Peyer's patch (tissue), 4 donors: ENCODE measurements around the gene PSMA2. TPM values are rescaled to one million over a fixed set of nuclear protein-coding genes. Genes with fewer than 3 reads are reported as not detected.

Experiments used
- DNase-seq, 3 donors: peaks; one replicate each; pipeline ENCODE4 v3.0.0-alpha.2; 2017 to 2019
- H3K27ac ChIP-seq, 4 donors: fragments of 200-600 bp; sonication (generic); one replicate each; pipeline ENCODE4 v1.5.1; 2016 to 2019
- H3K27me3 ChIP-seq, 2 donors: fragments of 200-600 bp; sonication (generic); one replicate each; pipeline ENCODE4 v1.5.1; 2019
- H3K36me3 ChIP-seq, 3 donors: fragments of 200-600 bp; sonication (generic); one replicate each; pipeline ENCODE4 v1.5.1; 2016 to 2019
- H3K4me1 ChIP-seq, 4 donors: fragments of 200-600 bp; sonication (generic); one replicate each; pipeline ENCODE4 v1.5.1; 2016 to 2019
- H3K4me3 ChIP-seq, 4 donors: fragments of 200-600 bp; sonication (generic); 1 replicate in 3 of 4; 2 replicates in 1 of 4; pipeline ENCODE4 v1.5.1; 2016 to 2019; ENCODE audit warnings: mild to moderate bottlenecking in 1 of 4
- H3K9me3 ChIP-seq, 4 donors: fragments of 200-600 bp; sonication (generic); one replicate each; pipeline ENCODE4 v1.5.1; 2016 to 2019; ENCODE audit warnings: mild to moderate bottlenecking in 1 of 4
- POLR2A ChIP-seq, 2 donors: fragments of 450-650 bp; IDR thresholded peaks; one replicate each; pipeline ENCODE4 v1.5.1; 2017; ENCODE audit warnings: antibody characterized with exemption in 2 of 2, mild to moderate bottlenecking in 2 of 2, moderate library complexity in 2 of 2
- total RNA-seq, 4 donors: library from RNA; depleted of rRNA; stranded (reverse); fragments of >200 nt; gene quantifications; one replicate each; pipeline ENCODE4 v1.1.0, GENCODE V29; 2016
- TF ChIP-seq, protein P1 (sequence below), 6 experiments: fragments of 450-650 bp in 4 of 6; fragments of 200-600 bp in 2 of 6; sonication (generic) in 1 of 6; IDR thresholded peaks; one replicate each; pipeline ENCODE4 v1.5.1; 2017 to 2019; ENCODE audit warnings: antibody characterized with exemption in 6 of 6, mild to moderate bottlenecking in 3 of 6, moderate library complexity in 1 of 6

PSMA2 gene
- total RNA-seq, 4 donors from 2014 or later: 28.1 to 66.8 (median 55.8) TPM

- H3K36me3 ChIP-seq: no peaks in the 10 kb centered on the region
- H3K27ac ChIP-seq: no peak overlapping the region
- H3K9me3 ChIP-seq: no peaks in the 10 kb centered on the region
- H3K4me1 ChIP-seq: peaks cover 0 to 6% (median 0%) of the 10 kb centered on the region in 4 donors
- H3K4me3 ChIP-seq: no peak overlapping the region
- DNase-seq: peak in 1 of 3 donors; percentile 25
- H3K27me3 ChIP-seq: no peaks in the 10 kb centered on the region
- TF ChIP-seq, protein P1, sequence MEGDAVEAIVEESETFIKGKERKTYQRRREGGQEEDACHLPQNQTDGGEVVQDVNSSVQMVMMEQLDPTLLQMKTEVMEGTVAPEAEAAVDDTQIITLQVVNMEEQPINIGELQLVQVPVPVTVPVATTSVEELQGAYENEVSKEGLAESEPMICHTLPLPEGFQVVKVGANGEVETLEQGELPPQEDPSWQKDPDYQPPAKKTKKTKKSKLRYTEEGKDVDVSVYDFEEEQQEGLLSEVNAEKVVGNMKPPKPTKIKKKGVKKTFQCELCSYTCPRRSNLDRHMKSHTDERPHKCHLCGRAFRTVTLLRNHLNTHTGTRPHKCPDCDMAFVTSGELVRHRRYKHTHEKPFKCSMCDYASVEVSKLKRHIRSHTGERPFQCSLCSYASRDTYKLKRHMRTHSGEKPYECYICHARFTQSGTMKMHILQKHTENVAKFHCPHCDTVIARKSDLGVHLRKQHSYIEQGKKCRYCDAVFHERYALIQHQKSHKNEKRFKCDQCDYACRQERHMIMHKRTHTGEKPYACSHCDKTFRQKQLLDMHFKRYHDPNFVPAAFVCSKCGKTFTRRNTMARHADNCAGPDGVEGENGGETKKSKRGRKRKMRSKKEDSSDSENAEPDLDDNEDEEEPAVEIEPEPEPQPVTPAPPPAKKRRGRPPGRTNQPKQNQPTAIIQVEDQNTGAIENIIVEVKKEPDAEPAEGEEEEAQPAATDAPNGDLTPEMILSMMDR (IDR thresholded peaks at IDR 0.05): no peak
- no peak for TF ChIP-seq POLR2A (IDR thresholded peaks at IDR 0.05)
These were observed 48.0 kb downstream of the PSMA2 start for GRCh38 chr7:42883950-42884349.

DNA sequence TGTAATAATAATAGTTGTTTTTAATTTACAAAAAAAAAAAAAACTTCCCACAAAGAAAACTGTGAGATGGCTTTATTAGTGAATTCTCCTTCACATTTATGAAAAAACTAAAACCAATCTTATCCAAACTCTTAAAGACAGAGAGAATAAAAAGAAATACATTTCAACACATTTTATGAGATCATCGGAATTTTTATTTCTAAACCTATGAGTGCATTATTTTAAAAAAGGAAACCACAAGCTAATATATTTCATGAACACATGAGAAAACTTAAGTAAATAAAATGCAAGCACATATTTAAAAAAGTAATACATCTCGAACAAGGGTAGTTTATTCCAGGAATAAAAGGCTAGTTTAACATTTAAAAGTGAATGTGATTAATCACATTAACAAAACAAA lies 51.6 kb downstream of the PSMA2 start:
- Histone ChIP-seq H3K4me3 (no peak overlapping the region), H3K27me3 (no peaks in the 10 kb centered on the region), H3K36me3 (no peaks in the 10 kb centered on the region), H3K4me1 (no peaks in the 10 kb centered on the region), H3K9me3 (no peaks in the 10 kb centered on the region), H3K27ac (no peak overlapping the region)
- no peak for DNase-seq
- TF ChIP-seq, protein P1 (IDR thresholded peaks at IDR 0.05): no peak
- no peak for TF ChIP-seq POLR2A (IDR thresholded peaks at IDR 0.05)

- Histone ChIP-seq H3K36me3 (no peaks in the 10 kb centered on the region), H3K4me1 (no peaks in the 10 kb centered on the region), H3K9me3 (no peaks in the 10 kb centered on the region), H3K27me3 (no peaks in the 10 kb centered on the region), H3K27ac (no peak overlapping the region), H3K4me3 (no peak overlapping the region)
- no peak for TF ChIP-seq POLR2A (IDR thresholded peaks at IDR 0.05)
- TF ChIP-seq, protein P1 (IDR thresholded peaks at IDR 0.05): no peak
- no peak for DNase-seq
These were observed 53.7 kb downstream of the PSMA2 start for GRCh38 chr7:42878303-42878702.

DNA sequence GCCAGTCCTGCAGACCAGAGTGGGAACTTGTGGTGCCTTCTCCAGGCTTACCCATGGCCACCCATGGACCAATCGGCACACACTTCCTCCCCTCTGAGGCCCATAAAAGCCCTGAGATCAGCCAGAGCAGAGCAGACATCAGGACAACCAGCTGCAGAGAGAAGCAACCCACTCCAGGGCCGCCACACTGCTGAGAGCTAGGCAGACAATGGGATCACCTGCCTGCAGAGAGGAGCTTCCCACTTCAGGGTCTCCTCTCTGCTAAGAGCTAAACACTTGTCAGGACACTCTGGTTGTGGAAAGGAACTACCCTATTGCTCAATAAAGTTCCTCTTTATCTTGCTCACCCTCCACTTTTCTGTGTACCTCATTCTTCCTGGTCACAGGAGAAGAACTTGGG lies 54.1 kb downstream of the PSMA2 start:
- H3K4me1 ChIP-seq: no peaks in the 10 kb centered on the region
- TF ChIP-seq, protein P1 (IDR thresholded peaks at IDR 0.05): no peak
- no peak for TF ChIP-seq POLR2A (IDR thresholded peaks at IDR 0.05)
- H3K27ac ChIP-seq: no peak overlapping the region
- no peaks in the 10 kb centered on the region for H3K36me3 ChIP-seq
- no peak overlapping the region for H3K4me3 ChIP-seq
- H3K9me3 ChIP-seq: no peaks in the 10 kb centered on the region
- DNase-seq: no peak
- no peaks in the 10 kb centered on the region for H3K27me3 ChIP-seq

DNA sequence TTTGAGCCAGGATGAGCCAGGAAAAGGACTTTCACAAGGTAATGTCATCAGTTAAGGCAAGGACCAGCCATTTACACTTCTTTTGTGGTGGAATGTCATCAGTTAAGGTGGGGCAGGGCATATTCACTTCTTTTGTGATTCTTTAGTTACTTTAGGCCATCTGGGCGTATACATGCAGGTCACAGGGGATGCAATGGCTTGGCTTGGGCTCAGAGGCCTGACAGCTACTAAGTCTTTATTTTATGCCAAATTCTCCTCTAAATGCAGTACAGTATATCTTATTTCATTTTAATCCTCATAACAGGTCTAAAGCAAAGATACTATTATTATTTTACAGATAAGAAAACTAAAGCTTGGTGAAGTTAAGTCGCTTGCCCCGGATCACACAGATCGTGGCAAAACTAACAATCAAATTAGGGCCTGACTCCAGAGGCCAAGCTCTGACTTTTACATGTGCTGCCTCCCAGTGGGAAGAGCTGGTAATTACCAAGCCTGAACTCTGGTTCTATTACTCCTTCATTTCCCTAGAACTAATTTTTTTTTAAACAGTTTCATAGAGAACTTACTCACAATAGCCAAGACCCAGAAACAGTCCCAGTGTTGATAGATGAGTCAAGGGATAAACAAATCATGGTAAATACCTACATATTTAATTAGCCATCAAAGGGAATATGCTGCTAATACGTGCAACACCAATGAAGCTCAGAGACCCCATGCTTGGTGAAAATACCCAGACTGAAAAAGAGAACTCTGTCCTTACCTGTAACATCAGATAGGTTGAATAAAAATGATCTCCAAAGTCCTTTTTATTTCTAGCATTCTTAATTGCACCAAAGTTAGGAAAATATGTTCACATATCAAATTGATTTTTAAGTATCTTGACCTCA lies 55.5 kb downstream of the PSMA2 start:
- H3K9me3 ChIP-seq: no peaks in the 10 kb centered on the region
- peak in 2 of 3 donors; percentile 22 to 76 for DNase-seq
- no peaks in the 10 kb centered on the region for H3K27me3 ChIP-seq
- H3K36me3 ChIP-seq: no peaks in the 10 kb centered on the region
- TF ChIP-seq, protein P1 (IDR thresholded peaks at IDR 0.05): peak; percentile 53 to 80 (median 76)
- TF ChIP-seq POLR2A (IDR thresholded peaks at IDR 0.05): no peak
- no peak overlapping the region for H3K27ac ChIP-seq
- no peak overlapping the region for H3K4me3 ChIP-seq
- no peaks in the 10 kb centered on the region for H3K4me1 ChIP-seq
